Measurements from ENCODE around the gene CAPN11. TPM values are rescaled to one million over a fixed set of nuclear protein-coding genes. Genes with fewer than 3 reads are reported as not detected.
"Not testable (repeated sequence)": the region's sequence is repeated elsewhere in the genome, so short reads cannot be mapped to it uniquely, and the experiment has no call there.

The CAPN11 gene
- total RNA-seq, 2 donors from 2014 or later: 0.16 to 0.44 TPM

GRCh38 chr6:44180886-44181285 lies 22.3 kb downstream of the CAPN11 start:
- H3K9me3 ChIP-seq: no peaks in the 10 kb centered on the region
- H3K36me3 ChIP-seq: no peaks in the 10 kb centered on the region
- H3K27me3 ChIP-seq: no peaks in the 10 kb centered on the region
- no peak for TF ChIP-seq CTCF (IDR thresholded peaks at IDR 0.05)
- no peak overlapping the region for H3K4me3 ChIP-seq
- no peak for DNase-seq (ENCODE audit: low spot score)
- no peak overlapping the region for H3K27ac ChIP-seq
- H3K4me1 ChIP-seq: peaks cover 0 to 28% of the 10 kb centered on the region in 2 donors

- not testable (repeated sequence) for H3K9me3 ChIP-seq; H3K27ac ChIP-seq; H3K36me3 ChIP-seq; H3K4me3 ChIP-seq; DNase-seq (ENCODE audit: low spot score); H3K27me3 ChIP-seq
- H3K4me1 ChIP-seq: peaks cover 0 to 25% of the 10 kb centered on the region in 2 donors
Measured at GRCh38 chr6:44181784-44182183, 23.2 kb downstream of the CAPN11 start.

GRCh38 chr6:44182911-44183390 lies 24.3 kb downstream of the CAPN11 start:
- TF ChIP-seq CTCF (IDR thresholded peaks at IDR 0.05): no peak
- no peaks in the 10 kb centered on the region for H3K36me3 ChIP-seq
- H3K4me3 ChIP-seq: no peak overlapping the region
- H3K9me3 ChIP-seq: no peaks in the 10 kb centered on the region
- H3K27ac ChIP-seq: no peak overlapping the region
- no peak for DNase-seq (ENCODE audit: low spot score)
- peaks cover 0 to 19% of the 10 kb centered on the region in 2 donors for H3K4me1 ChIP-seq
- no peaks in the 10 kb centered on the region for H3K27me3 ChIP-seq

GRCh38 chr6:44183783-44184182 lies 25.2 kb downstream of the CAPN11 start:
- no peak overlapping the region for H3K27ac ChIP-seq
- no peak for DNase-seq (ENCODE audit: low spot score)
- no peak overlapping the region for H3K4me3 ChIP-seq
- H3K27me3 ChIP-seq: no peaks in the 10 kb centered on the region
- TF ChIP-seq CTCF (IDR thresholded peaks at IDR 0.05): no peak
- no peaks in the 10 kb centered on the region for H3K9me3 ChIP-seq
- H3K4me1 ChIP-seq: peaks cover 0 to 11% of the 10 kb centered on the region in 2 donors
- no peaks in the 10 kb centered on the region for H3K36me3 ChIP-seq

- not testable (repeated sequence) for H3K4me1 ChIP-seq; H3K27me3 ChIP-seq; H3K36me3 ChIP-seq; H3K27ac ChIP-seq; H3K9me3 ChIP-seq; DNase-seq (ENCODE audit: low spot score); H3K4me3 ChIP-seq
Measured at GRCh38 chr6:44185356-44185755, 26.7 kb downstream of the CAPN11 start.

- DNase-seq (ENCODE audit: low spot score): no peak
- H3K27ac ChIP-seq: peak overlapping the region in 1 of 2 donors; percentile 35
Measured at GRCh38 chr6:44185953-44186634, 27.5 kb downstream of the CAPN11 start.

More at GRCh38 chr6:44185953-44186634, 27.5 kb downstream of the CAPN11 start:
- no peaks in the 10 kb centered on the region for H3K36me3 ChIP-seq
- no peaks in the 10 kb centered on the region for H3K9me3 ChIP-seq
- H3K27me3 ChIP-seq: no peaks in the 10 kb centered on the region
- H3K4me1 ChIP-seq: peaks cover 0 to 10% of the 10 kb centered on the region in 2 donors
- H3K4me3 ChIP-seq: no peak overlapping the region
- no peak for TF ChIP-seq CTCF (IDR thresholded peaks at IDR 0.05)

All from right atrium auricular region (tissue), 2 donors.